HepG2 (cell line): ENCODE measurements around the gene TNFAIP8L2. TPM values are rescaled to one million over a fixed set of nuclear protein-coding genes. Genes with fewer than 3 reads are reported as not detected.

Source experiments
- HNRNPUL1 ChIP-seq: fragments of 200-400 bp; formaldehyde crosslinking; IDR thresholded peaks from 2 replicates; pipeline ENCODE4 v1.6.1; 2017; ENCODE audit warnings: low read depth, mild to moderate bottlenecking, low read length, moderate library complexity
- KDM3A ChIP-seq: IDR thresholded peaks from 2 replicates; pipeline ENCODE4 v1.6.1; 2018; ENCODE audit warnings: low read depth, missing compliant biosample characterization
- NONO ChIP-seq, 2 experiments: fragments of 450-650 bp in 1 of 2; sonication (generic) in 1 of 2; formaldehyde crosslinking in 1 of 2; IDR thresholded peaks in 1 of 2; conservative IDR thresholded peaks in 1 of 2; 2 replicates each; pipeline versions ENCODE4 v1.6.1 to v1.8.0; 2017 to 2022; ENCODE audit warnings: mild to moderate bottlenecking in 1 of 2, missing genetic modification reagents in 1 of 2, moderate library complexity in 1 of 2
- RARG ChIP-seq: sonication (generic); formaldehyde crosslinking; IDR thresholded peaks from 2 replicates; pipeline ENCODE4 v1.4.0; 2020; ENCODE audit warnings: low read depth, mild to moderate bottlenecking, missing genetic modification reagents
- RFX3 ChIP-seq: IDR thresholded peaks from 2 replicates; pipeline ENCODE4 v1.6.1; 2016; ENCODE audit warnings: missing biosample characterization, missing genetic modification reagents
- XBP1 ChIP-seq: sonication (generic); formaldehyde crosslinking; IDR thresholded peaks from 2 replicates; pipeline ENCODE4 v1.5.0; 2020; ENCODE audit warnings: missing genetic modification reagents
- ZHX2 ChIP-seq, 2 experiments: sonication (generic) in 1 of 2; formaldehyde crosslinking in 1 of 2; IDR thresholded peaks; 2 replicates each; pipeline versions ENCODE4 v1.6.1 to v1.9.0; 2014 to 2022; ENCODE audit warnings: antibody characterized with exemption in 1 of 2, borderline replicate concordance in 1 of 2, inconsistent platforms in 1 of 2, low read depth in 1 of 2, missing genetic modification reagents in 1 of 2
- polyA plus RNA-seq, 8 experiments: library from polyadenylated mRNA; depleted of rRNA in 3 of 8; stranded (reverse) in 7 of 8; unstranded in 1 of 8; fragments of >200 nt; fragmentation: Illumina TruSeq in 4 of 8; extraction: Trizol in 4 of 8; gene quantifications; 2 replicates each; pipeline versions ENCODE4 v1.2.1 to v1.2.3, GENCODE V29; 2011 to 2016; ENCODE audit warnings: low read depth in 4 of 8, missing spikeins in 1 of 8, mixed read lengths in 1 of 8; ENCODE audit not compliant: insufficient read depth in 1 of 8
- total RNA-seq, 5 experiments: library from RNA; depleted of rRNA; stranded (reverse); fragments of >200 nt; fragmentation: Illumina TruSeq; extraction: Trizol; gene quantifications; 2 replicates each; pipeline ENCODE4 v1.2.3, GENCODE V29; 2016; ENCODE audit warnings: low read depth in 1 of 5
- TF ChIP-seq, protein P1 (sequence below): sonication (generic); formaldehyde crosslinking; IDR thresholded peaks from 2 replicates; pipeline ENCODE4 v1.4.0; 2020; ENCODE audit warnings: mild to moderate bottlenecking, missing genetic modification reagents
- TF ChIP-seq, protein P2 (sequence below): sonication (generic); formaldehyde crosslinking; IDR thresholded peaks from 2 replicates; pipeline ENCODE4 v1.5.1; 2020; ENCODE audit warnings: mild to moderate bottlenecking, missing genetic modification reagents, borderline replicate concordance

TNFAIP8L2 gene
- total and polyA plus RNA-seq, 2 of the 13 experiments (the other 11 are each of a cell fraction or from before 2014, with no cell fraction given), result not detected

DNA sequence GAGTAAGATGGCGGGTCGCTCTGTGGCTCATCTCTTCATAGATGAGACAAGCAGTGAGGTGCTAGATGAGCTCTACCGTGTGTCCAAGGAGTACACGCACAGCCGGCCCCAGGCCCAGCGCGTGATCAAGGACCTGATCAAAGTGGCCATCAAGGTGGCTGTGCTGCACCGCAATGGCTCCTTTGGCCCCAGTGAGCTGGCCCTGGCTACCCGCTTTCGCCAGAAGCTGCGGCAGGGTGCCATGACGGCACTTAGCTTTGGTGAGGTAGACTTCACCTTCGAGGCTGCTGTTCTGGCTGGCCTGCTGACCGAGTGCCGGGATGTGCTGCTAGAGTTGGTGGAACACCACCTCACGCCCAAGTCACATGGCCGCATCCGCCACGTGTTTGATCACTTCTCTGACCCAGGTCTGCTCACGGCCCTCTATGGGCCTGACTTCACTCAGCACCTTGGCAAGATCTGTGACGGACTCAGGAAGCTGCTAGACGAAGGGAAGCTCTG, 2.4 kb downstream of the TNFAIP8L2 start (continued):
- TF ChIP-seq ZHX2 (IDR thresholded peaks at IDR 0.05; ENCODE audit: low read depth), result no peak
- TF ChIP-seq ZHX2 (CRISPR knock-in tag; IDR thresholded peaks at IDR 0.05; ENCODE audit: borderline replicate concordance), result no peak
- no peak for TF ChIP-seq KDM3A (CRISPR knock-in tag)
- TF ChIP-seq, protein P1, sequence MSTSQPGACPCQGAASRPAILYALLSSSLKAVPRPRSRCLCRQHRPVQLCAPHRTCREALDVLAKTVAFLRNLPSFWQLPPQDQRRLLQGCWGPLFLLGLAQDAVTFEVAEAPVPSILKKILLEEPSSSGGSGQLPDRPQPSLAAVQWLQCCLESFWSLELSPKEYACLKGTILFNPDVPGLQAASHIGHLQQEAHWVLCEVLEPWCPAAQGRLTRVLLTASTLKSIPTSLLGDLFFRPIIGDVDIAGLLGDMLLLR (CRISPR knock-in tag), result no peak
- TF ChIP-seq RFX3 (CRISPR knock-in tag), result no peak
- TF ChIP-seq NONO (IDR thresholded peaks at IDR 0.05), result no peak
- no peak for TF ChIP-seq NONO (CRISPR knock-in tag; conservative IDR thresholded peaks at IDR 0.05)
- TF ChIP-seq XBP1, result no peak
- TF ChIP-seq, protein P2, sequence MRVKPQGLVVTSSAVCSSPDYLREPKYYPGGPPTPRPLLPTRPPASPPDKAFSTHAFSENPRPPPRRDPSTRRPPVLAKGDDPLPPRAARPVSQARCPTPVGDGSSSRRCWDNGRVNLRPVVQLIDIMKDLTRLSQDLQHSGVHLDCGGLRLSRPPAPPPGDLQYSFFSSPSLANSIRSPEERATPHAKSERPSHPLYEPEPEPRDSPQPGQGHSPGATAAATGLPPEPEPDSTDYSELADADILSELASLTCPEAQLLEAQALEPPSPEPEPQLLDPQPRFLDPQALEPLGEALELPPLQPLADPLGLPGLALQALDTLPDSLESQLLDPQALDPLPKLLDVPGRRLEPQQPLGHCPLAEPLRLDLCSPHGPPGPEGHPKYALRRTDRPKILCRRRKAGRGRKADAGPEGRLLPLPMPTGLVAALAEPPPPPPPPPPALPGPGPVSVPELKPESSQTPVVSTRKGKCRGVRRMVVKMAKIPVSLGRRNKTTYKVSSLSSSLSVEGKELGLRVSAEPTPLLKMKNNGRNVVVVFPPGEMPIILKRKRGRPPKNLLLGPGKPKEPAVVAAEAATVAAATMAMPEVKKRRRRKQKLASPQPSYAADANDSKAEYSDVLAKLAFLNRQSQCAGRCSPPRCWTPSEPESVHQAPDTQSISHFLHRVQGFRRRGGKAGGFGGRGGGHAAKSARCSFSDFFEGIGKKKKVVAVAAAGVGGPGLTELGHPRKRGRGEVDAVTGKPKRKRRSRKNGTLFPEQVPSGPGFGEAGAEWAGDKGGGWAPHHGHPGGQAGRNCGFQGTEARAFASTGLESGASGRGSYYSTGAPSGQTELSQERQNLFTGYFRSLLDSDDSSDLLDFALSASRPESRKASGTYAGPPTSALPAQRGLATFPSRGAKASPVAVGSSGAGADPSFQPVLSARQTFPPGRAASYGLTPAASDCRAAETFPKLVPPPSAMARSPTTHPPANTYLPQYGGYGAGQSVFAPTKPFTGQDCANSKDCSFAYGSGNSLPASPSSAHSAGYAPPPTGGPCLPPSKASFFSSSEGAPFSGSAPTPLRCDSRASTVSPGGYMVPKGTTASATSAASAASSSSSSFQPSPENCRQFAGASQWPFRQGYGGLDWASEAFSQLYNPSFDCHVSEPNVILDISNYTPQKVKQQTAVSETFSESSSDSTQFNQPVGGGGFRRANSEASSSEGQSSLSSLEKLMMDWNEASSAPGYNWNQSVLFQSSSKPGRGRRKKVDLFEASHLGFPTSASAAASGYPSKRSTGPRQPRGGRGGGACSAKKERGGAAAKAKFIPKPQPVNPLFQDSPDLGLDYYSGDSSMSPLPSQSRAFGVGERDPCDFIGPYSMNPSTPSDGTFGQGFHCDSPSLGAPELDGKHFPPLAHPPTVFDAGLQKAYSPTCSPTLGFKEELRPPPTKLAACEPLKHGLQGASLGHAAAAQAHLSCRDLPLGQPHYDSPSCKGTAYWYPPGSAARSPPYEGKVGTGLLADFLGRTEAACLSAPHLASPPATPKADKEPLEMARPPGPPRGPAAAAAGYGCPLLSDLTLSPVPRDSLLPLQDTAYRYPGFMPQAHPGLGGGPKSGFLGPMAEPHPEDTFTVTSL (CRISPR knock-in tag), result no peak
- TF ChIP-seq RARG, result no peak
- TF ChIP-seq HNRNPUL1, result no peak
- TF ChIP-seq, all 625 proteins: peak for 0
